Measurements from ENCODE around the gene SPATA1. TPM values are rescaled to one million over a fixed set of nuclear protein-coding genes. Genes with fewer than 3 reads are reported as not detected.

SPATA1 gene
- polyA plus RNA-seq, 1 donor (not counting 4 experiments of a cell fraction or from before 2014, with no cell fraction given) = 0.25 TPM

DNA sequence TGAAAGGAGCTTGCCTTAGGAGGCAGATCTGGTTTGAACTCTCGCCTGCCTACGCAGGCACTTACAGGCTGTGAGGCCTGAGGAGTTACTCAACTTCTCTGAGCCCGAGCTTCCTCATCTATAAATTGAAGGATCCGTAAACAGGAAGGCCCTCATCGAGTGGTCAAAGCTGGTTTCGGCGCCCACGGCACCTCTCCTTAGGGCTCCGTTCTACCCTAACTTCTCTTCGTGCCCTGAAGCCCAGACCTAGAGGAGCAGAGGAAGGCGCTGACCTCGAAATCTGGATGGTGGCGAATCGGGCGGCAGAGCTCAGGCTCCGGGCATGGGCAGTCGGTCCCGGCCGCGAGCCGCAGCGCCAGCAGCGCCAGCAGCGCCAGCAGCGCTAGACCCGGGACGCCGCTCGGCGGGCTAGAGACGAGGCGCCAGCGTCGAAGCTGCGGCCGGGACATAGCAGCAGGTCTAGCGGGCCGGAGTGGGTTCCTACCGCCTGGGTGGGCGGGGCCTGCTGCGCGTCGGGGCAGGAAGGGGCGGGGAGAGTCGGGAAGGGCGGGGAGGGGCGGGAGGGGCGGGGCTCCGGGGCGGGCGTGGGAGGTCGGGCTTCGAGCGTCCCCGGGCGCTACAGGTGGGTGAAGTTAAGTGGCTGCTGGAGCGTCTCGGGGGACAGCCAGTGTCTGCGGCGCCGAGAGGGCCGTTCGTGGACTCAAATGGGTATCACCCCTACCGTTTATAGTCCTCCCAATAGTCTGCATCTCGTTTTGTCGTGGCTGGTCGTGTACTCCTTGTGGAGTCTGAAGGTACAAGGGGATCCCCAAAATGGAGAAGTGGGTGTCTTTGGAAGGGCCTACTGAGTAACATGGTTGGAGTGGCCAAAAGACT is 68.0 kb downstream of the SPATA1 start, which contains the start of gene CTBS:
TSS of gene CTBS (minus strand) at position 474 of the 876 bp plus-strand sequence. CDS start at position 449, 25 bp downstream.
- Histone ChIP-seq H3K4me3 (ENCODE audit: control insufficient read depth in 2 of 3, extremely low read depth in 1 of 3, insufficient read depth in 2 of 3, low read depth in 1 of 3, low read length in 3 of 3) (peak within 1 kb of the TSS; percentile 75 to 93 (median 91)), H2AFZ (ENCODE audit: control insufficient read depth, low read length) (peak within 1 kb of the TSS; percentile 97), H4K20me1 (ENCODE audit: control insufficient read depth, extremely low read depth, insufficient read depth, low read length) (no peaks in the 10 kb centered on the region), H3K79me2 (ENCODE audit: control insufficient read depth, insufficient read depth, low read length) (peaks cover 3% of the 10 kb centered on the region), H3K9ac (ENCODE audit: control insufficient read depth, extremely low read depth, insufficient read depth, low read length) (peak within 1 kb of the TSS; percentile 98), H3K27ac (ENCODE audit: control insufficient read depth, insufficient read depth, low read length) (peak within 1 kb of the TSS; percentile 98), H3K36me3 (ENCODE audit: control insufficient read depth in 2 of 2, extremely low read depth in 1 of 2, insufficient read depth in 2 of 2, low read length in 2 of 2) (peaks cover 0 to 4% of the 10 kb centered on the region in 2 experiments), H3K4me1 (ENCODE audit: control insufficient read depth, extremely low read depth, insufficient read depth, low read length) (peaks cover 29% of the 10 kb centered on the region), H3K9me1 (ENCODE audit: control insufficient read depth, extremely low read depth, insufficient read depth, low read length) (no peaks in the 10 kb centered on the region), H3K9me3 (ENCODE audit: control insufficient read depth, low read depth, low read length) (no peaks in the 10 kb centered on the region), H3K4me2 (ENCODE audit: control insufficient read depth, extremely low read depth, insufficient read depth, low read depth, low read length) (peak within 1 kb of the TSS; percentile 99), H3K27me3 (ENCODE audit: control insufficient read depth, extremely low read depth, insufficient read depth, low read length) (no peaks in the 10 kb centered on the region)
- FAIRE-seq = no peak
- dilution Hi-C loops (cut with MboI; ENCODE audit: extremely low pct_ligation_motif_present, low sequenced_read_pairs) = no loop called here
- no peak for TF ChIP-seq EZH2 (IDR thresholded peaks at IDR 0.05; ENCODE audit: low read length)
- TF ChIP-seq, protein P1, sequence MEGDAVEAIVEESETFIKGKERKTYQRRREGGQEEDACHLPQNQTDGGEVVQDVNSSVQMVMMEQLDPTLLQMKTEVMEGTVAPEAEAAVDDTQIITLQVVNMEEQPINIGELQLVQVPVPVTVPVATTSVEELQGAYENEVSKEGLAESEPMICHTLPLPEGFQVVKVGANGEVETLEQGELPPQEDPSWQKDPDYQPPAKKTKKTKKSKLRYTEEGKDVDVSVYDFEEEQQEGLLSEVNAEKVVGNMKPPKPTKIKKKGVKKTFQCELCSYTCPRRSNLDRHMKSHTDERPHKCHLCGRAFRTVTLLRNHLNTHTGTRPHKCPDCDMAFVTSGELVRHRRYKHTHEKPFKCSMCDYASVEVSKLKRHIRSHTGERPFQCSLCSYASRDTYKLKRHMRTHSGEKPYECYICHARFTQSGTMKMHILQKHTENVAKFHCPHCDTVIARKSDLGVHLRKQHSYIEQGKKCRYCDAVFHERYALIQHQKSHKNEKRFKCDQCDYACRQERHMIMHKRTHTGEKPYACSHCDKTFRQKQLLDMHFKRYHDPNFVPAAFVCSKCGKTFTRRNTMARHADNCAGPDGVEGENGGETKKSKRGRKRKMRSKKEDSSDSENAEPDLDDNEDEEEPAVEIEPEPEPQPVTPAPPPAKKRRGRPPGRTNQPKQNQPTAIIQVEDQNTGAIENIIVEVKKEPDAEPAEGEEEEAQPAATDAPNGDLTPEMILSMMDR (optimal IDR thresholded peaks at IDR 0.05 in 1 of 3, IDR thresholded peaks at IDR 0.05 in 1 of 3, conservative IDR thresholded peaks at IDR 0.05 in 1 of 3; ENCODE audit: extremely low read depth in 1 of 3, insufficient read depth in 2 of 3, low read length in 3 of 3) = no peak
- no peak for DNase-seq (ENCODE audit: low read depth, low spot score)

DNA sequence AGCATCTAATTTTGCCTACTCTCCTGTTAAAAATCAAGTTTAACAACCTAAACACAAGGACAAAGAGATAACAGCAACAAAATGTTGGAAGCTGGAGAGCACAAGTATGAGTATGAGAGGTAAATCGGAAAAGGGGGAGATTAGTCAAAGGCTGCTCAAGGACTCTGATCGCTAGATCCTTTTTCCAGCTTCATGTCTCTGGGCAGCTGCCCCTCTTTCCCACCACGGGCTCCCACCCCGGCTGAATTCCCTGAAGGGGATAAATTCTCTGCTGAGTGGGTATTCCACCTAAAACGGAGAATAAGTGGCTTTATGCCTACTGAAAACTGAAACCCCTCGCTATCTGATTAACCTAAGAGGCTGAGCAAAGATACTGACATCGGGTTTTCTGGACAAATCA is 68.8 kb downstream of the SPATA1 start:
- H3K36me3 ChIP-seq (ENCODE audit: control insufficient read depth in 2 of 2, extremely low read depth in 1 of 2, insufficient read depth in 2 of 2, low read length in 2 of 2) = no peaks in the 10 kb centered on the region
- peak overlapping the region; percentile 68 for H3K9ac ChIP-seq (ENCODE audit: control insufficient read depth, extremely low read depth, insufficient read depth, low read length)
- H4K20me1 ChIP-seq (ENCODE audit: control insufficient read depth, extremely low read depth, insufficient read depth, low read length) = no peaks in the 10 kb centered on the region
- dilution Hi-C loops (cut with MboI; ENCODE audit: extremely low pct_ligation_motif_present, low sequenced_read_pairs) = no loop called here
- H3K27ac ChIP-seq (ENCODE audit: control insufficient read depth, insufficient read depth, low read length) = peak overlapping the region; percentile 48
- H2AFZ ChIP-seq (ENCODE audit: control insufficient read depth, low read length) = peak overlapping the region; percentile 97
- H3K9me1 ChIP-seq (ENCODE audit: control insufficient read depth, extremely low read depth, insufficient read depth, low read length) = no peaks in the 10 kb centered on the region
- H3K9me3 ChIP-seq (ENCODE audit: control insufficient read depth, low read depth, low read length) = no peaks in the 10 kb centered on the region
- H3K79me2 ChIP-seq (ENCODE audit: control insufficient read depth, insufficient read depth, low read length) = peaks cover 3% of the 10 kb centered on the region
- peak overlapping the region; percentile 73 to 75 (median 73) for H3K4me3 ChIP-seq (ENCODE audit: control insufficient read depth in 2 of 3, extremely low read depth in 1 of 3, insufficient read depth in 2 of 3, low read depth in 1 of 3, low read length in 3 of 3)
- no peak for TF ChIP-seq EZH2 (IDR thresholded peaks at IDR 0.05; ENCODE audit: low read length)
- TF ChIP-seq, protein P1 (optimal IDR thresholded peaks at IDR 0.05 in 1 of 3, IDR thresholded peaks at IDR 0.05 in 1 of 3, conservative IDR thresholded peaks at IDR 0.05 in 1 of 3; ENCODE audit: extremely low read depth in 1 of 3, insufficient read depth in 2 of 3, low read length in 3 of 3) = no peak
- H3K4me1 ChIP-seq (ENCODE audit: control insufficient read depth, extremely low read depth, insufficient read depth, low read length) = peaks cover 29% of the 10 kb centered on the region
- H3K27me3 ChIP-seq (ENCODE audit: control insufficient read depth, extremely low read depth, insufficient read depth, low read length) = no peaks in the 10 kb centered on the region
- FAIRE-seq (no peak), DNase-seq (ENCODE audit: low read depth, low spot score) (no peak)
- peak overlapping the region; percentile 94 for H3K4me2 ChIP-seq (ENCODE audit: control insufficient read depth, extremely low read depth, insufficient read depth, low read depth, low read length)

All from keratinocyte (primary cell).